DMS 273 (cell line): ENCODE data around the gene MGST3.
"Not testable (repeated sequence)": the region's sequence is repeated elsewhere in the genome, so short reads cannot be mapped to it uniquely, and the experiment has no call there.

ENCODE experiments used
- DNase-seq: peaks from one replicate; lab custom pipeline; 2025; ENCODE audit not compliant: unreplicated experiment; lab: John Stamatoyannopoulos, UW

The MGST3 gene

DNA sequence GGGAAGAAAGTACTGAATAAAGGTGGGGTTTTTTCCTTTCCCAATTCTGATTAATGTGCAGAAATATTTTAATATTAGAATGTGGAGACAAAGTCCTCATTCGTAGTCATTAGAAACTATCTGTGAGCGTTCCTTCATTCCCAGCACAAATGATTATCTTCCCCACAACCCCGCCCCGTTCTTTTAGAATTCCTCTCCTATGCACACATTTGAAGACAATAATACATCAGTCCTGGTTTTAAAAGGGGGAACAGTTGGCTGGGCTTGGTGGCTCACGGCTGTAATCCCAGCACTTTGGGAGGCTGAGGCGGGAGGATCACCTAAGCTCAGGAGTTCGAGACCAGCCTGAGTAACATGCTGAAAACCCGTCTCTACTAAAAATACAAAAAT is 66.5 kb downstream of the MGST3 start:
- peak; percentile 53 for DNase-seq

- peak; percentile 96 for DNase-seq
Measured at GRCh38 chr1:165697881-165698760, 67.1 kb downstream of the MGST3 start, which contains the start of gene ALDH9A1. Gene ALDH9A1, minus strand, starts transcription at chr1:165698562. Its CDS starts 4 bp downstream, at chr1:165698558.

DNA sequence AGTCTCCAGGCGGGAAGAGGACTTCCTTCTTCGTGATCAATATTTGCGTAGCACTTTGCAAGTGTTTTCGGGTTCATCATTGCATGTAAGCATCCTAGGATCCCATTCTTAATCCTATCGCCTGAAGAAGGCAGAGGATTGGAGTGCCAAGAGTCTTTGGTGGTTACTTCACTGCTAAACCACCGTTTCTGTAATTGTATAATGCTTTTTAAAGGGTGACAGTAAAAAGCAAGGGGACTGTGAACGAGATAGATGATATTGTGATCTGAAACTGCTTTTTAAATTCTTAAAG is 67.7 kb downstream of the MGST3 start:
- DNase-seq, result no peak

DNA sequence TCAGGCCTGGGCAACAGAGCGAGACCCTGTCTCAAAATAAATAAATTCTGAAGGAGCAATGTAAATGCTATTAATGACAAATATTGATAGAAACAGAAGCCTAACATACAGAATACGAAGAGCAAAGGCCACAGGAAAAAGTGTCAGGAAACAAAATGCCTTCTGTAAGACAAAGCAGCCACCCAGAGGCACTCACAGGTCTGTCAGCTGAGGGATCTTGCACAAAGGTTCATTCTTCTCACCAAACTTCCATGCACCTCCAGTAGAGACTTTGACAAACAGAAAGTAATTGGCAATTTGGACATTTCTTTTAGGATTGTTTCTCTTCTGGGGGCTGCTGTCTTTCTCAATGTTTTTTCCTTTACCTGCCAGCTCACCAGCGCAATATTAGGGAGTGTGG is 68.5 kb downstream of the MGST3 start:
- DNase-seq, result no peak

GRCh38 chr1:165701922-165702321 is 70.9 kb downstream of the MGST3 start:
- DNase-seq, result not testable (repeated sequence)

DNA sequence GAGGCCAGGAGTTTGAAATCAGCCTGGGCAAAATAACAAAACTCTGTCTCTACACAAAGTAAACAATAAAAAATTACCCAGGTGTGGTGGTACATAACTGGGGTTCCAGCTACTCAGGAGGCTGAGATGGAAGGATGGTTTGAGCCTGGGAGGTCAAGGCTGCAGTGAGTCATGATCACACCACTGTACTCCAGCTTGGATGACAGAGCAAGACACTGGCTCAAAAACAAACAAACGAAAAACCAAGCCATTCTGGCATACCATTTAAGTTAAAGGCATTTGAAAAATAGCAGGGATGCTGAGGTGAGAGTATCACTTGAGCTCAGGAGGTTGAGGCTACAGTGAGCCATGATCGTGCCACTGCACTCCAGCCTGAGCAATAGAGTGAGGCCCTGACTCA is 72.6 kb downstream of the MGST3 start:
- DNase-seq, result no peak
